Measurements from ENCODE around the gene RNF208. TPM values are rescaled to one million over a fixed set of nuclear protein-coding genes. Genes with fewer than 3 reads are reported as not detected.

The RNF208 gene
- total and polyA plus RNA-seq, 10 of the 15 experiments (the other 5 are each of a cell fraction or from before 2014, with no cell fraction given): 0.06 to 10.7 (median 0.77) TPM

GRCh38 chr9:137245450-137246421 lies 23.7 kb upstream of the RNF208 start:
- Histone ChIP-seq H3K36me3 (ENCODE audit: control insufficient read depth in 2 of 2, insufficient read depth in 2 of 2, low read length in 1 of 2) (peaks cover 8 to 14% of the 10 kb centered on the region in 2 experiments), H3K79me2 (ENCODE audit: control insufficient read depth, insufficient read depth, low read length) (peaks cover 24% of the 10 kb centered on the region), H3K4me1 (ENCODE audit: control insufficient read depth, insufficient read depth, low read length) (peaks cover 19% of the 10 kb centered on the region), H3K27ac (ENCODE audit: control insufficient read depth, insufficient read depth) (no peak overlapping the region), H4K20me1 (ENCODE audit: control insufficient read depth, insufficient read depth) (peaks cover 4% of the 10 kb centered on the region; the same call in 1 of the 2 replicates), H3K4me3 (no peak overlapping the region), H3K4me2 (ENCODE audit: control insufficient read depth, insufficient read depth) (no peak overlapping the region), H3K27me3 (replicated peaks in 1 of 2; ENCODE audit: control insufficient read depth in 2 of 2, insufficient read depth in 2 of 2, low read length in 1 of 2) (no peaks in the 10 kb centered on the region), H3K9me3 (replicated peaks; ENCODE audit: control insufficient read depth, insufficient read depth, low read length) (no peaks in the 10 kb centered on the region), H3K9ac (ENCODE audit: control insufficient read depth, insufficient read depth, low read length) (no peak overlapping the region), H2AFZ (ENCODE audit: control insufficient read depth, low read depth, low read length) (no peak overlapping the region)
- intact Hi-C loops (cut with micrococcal nuclease; ENCODE audit: unreplicated experiment): no loop called here
- FAIRE-seq (no peak), ATAC-seq (no peak), DNase-seq (ENCODE audit: low read depth, low spot score) (no peak)
- RAD21 ChIA-PET (ENCODE audit: unreplicated experiment): no interaction called here
- POLR2A ChIA-PET: no interaction called here
- TF ChIP-seq IRF4 (IDR thresholded peaks at IDR 0.05; ENCODE audit: low read depth, low read length): no peak
- TF ChIP-seq ATF7 (IDR thresholded peaks at IDR 0.05; ENCODE audit: low read depth): no peak
- no peak for TF ChIP-seq SMARCA5 (IDR thresholded peaks at IDR 0.05)
- no peak for TF ChIP-seq HCFC1 (IDR thresholded peaks at IDR 0.05; ENCODE audit: low read length)
- no peak for TF ChIP-seq EGR1 (IDR thresholded peaks at IDR 0.05; ENCODE audit: borderline replicate concordance in 1 of 2, low read depth in 2 of 2, low read length in 2 of 2)
- TF ChIP-seq POLR2A (IDR thresholded peaks at IDR 0.05; ENCODE audit: low read depth, low read length): no peak
- no peak for TF ChIP-seq HSF1 (IDR thresholded peaks at IDR 0.05; ENCODE audit: low read depth, low read length)
- no peak for TF ChIP-seq CHD4 (IDR thresholded peaks at IDR 0.05)
- CTCF ChIA-PET: no interaction called here
- in situ Hi-C loops (cut with MboI): no loop called here
- no TSS peak for BruUV-seq (replicated peaks)
- WGBS (ENCODE audit: insufficient coverage, insufficient replicate concordance, low lambda C conversion rate, missing lambda C conversion rate): 56% methylated on average over 25 of the region's 25 CpGs
- SMC1A ChIA-PET (ENCODE audit: uncharacterized antibody, unreplicated experiment): no interaction called here
